ENCODE results near the gene KIF3B. TPM values are rescaled to one million over a fixed set of nuclear protein-coding genes. Genes with fewer than 3 reads are reported as not detected.

KIF3B gene
- total and polyA plus RNA-seq, 2 of the 13 experiments (the other 11 are each of a cell fraction or from before 2014, with no cell fraction given) = 23.6 to 28.8 TPM

GRCh38 chr20:32350421-32350820 is 73.0 kb downstream of the KIF3B start (continued):
- TF ChIP-seq ZNF784 (CRISPR knock-in tag; IDR thresholded peaks at IDR 0.05; ENCODE audit: borderline replicate concordance) (no peak), ZNF512B (CRISPR knock-in tag; IDR thresholded peaks at IDR 0.05; ENCODE audit: borderline replicate concordance) (no peak), TCF7 (IDR thresholded peaks at IDR 0.05; ENCODE audit: low read depth) (no peak), GRHL1 (CRISPR knock-in tag; conservative IDR thresholded peaks at IDR 0.05) (no peak), ZNF780A (CRISPR knock-in tag; IDR thresholded peaks at IDR 0.05) (no peak), ZSCAN20 (CRISPR knock-in tag; IDR thresholded peaks at IDR 0.05; ENCODE audit: borderline replicate concordance) (no peak), ATM (IDR thresholded peaks at IDR 0.05; ENCODE audit: borderline replicate concordance) (no peak), NFYB (CRISPR knock-in tag; IDR thresholded peaks at IDR 0.05) (no peak), KAT8 (CRISPR knock-in tag; IDR thresholded peaks at IDR 0.05) (no peak), ZSCAN21 (CRISPR knock-in tag; IDR thresholded peaks at IDR 0.05; ENCODE audit: borderline replicate concordance) (no peak), TBP (CRISPR knock-in tag; IDR thresholded peaks at IDR 0.05) (no peak), IRF2 (CRISPR knock-in tag; IDR thresholded peaks at IDR 0.05) (no peak), TRIM22 (IDR thresholded peaks at IDR 0.05) (no peak), TBX3 (IDR thresholded peaks at IDR 0.05; ENCODE audit: borderline replicate concordance) (no peak), GFI1 (CRISPR knock-in tag; IDR thresholded peaks at IDR 0.05; ENCODE audit: borderline replicate concordance) (no peak), E2F2 (CRISPR knock-in tag; IDR thresholded peaks at IDR 0.05; ENCODE audit: borderline replicate concordance) (no peak)
